Stimulated activated CD4-positive, alpha-beta T cell treated with anti-CD3 and anti-CD28 coated beads, Interleukin-15, amount 100 ng/mL, for 1 hour (primary cell): Measurements from ENCODE around the gene PAH.
"Not testable (repeated sequence)": the region's sequence is repeated elsewhere in the genome, so short reads cannot be mapped to it uniquely, and the experiment has no call there.

Experiments used
- DNase-seq, 2 donors: peaks; one replicate each; pipeline ENCODE4 v3.0.0-alpha.2; 2020; ENCODE audit warnings: low read depth in 1 of 2, low spot score in 1 of 2

PAH gene

DNA sequence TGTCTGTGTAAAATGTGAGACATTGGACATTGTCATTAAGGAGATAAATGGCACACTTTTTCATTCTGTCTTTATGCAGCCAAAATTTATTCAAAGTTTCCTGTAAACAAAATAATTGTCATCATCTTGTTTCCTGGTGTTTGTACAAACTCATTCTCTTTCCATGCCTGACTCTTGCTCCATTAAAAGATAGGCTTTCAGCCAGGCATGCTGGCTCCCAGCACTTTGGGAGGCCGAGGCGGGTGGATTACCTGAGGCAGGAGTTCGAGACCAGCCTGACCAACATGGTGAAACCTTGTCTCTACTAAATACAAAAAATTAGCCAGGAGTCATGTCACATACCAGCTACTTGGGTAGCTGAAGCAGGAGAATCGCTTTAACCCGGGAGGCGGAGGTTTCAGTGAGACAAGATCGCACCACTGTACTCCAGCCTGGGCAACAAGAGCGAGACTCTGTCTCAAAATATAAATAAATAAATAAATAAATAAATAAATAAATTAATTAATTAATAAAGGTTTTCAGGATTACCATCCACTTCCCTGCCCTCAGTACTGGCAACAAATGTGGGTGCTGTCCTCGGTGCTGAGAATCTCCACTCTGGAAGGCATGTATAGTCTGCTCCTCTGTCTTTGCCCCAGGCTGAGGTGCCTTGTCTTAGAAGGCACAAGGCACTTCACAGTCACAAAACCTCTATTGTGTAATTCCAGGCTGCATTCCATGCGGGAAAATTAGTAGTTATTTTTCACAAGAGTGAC, 83.2 kb downstream of the PAH start:
- DNase-seq, result no peak

GRCh38 chr12:102832826-102833225, 84.2 kb downstream of the PAH start:
- DNase-seq, result not testable (repeated sequence)

DNA sequence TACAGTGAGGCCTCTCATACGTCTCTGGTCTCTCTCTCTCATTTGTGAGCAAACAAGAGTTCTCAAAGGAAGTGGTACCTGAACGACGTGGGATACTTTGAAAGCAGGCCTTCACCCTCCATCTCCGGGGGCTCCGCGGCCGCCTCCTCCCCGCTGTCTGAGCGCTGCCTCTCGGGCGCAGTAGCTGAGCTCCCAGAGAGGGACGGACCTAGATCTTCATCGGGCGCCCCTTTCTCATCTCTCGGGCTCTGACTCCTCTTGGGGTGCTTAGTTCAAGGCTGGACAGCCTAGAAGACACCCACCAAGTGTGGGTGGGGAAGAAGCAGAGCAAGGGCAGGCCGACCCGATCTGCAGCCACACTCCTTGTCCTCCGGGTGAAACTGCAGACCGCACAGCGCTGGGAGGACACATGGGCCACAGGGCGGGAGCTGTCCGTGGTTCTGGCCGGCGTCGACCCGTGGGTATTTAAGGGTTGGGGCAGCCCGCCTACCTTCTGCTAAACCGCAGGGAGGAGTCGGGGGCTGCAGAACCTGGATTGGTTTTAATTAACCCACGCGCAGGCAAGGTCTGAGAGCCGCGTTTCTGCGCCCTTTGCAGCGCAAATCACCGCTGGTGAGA, 92.7 kb downstream of the PAH start:
- no peak for DNase-seq

- DNase-seq, result no peak
These were observed 95.9 kb downstream of the PAH start for GRCh38 chr12:102821149-102821548.

GRCh38 chr12:102816816-102817434, 100.1 kb downstream of the PAH start:
- DNase-seq, result no peak

DNA sequence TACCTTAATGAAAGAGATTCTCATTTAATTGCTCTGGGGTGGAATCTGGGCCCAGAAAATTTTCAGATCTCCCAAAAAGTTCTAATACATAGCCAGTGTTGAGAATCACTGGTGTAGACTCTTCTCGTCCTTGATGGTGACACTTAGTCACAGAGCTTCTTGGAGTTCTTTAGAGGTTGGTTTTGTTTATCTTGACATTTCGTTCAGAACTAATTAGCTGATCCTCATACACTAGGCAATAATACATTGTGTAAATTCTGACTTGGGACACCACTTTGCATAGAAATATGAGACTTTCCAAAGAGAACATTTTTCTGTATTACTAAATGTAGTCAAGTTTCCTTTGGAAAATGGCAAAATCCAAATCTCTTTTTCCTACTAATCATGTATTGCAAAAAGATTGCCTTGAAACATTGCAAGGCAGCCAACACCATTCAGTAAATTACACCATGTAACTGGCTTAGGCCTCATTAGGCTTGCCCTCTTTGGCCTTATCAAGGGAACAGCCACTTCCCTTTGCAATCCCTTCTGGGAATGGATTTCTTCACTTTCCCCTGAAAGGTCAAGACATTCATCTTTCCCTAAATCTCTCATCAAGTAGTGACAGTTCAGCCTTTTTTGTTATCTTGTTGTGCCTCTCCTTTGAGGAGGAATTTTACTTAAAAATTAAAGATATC, 102.2 kb downstream of the PAH start:
- no peak for DNase-seq

GRCh38 chr12:102812344-102812743, 104.7 kb downstream of the PAH start:
- no peak for DNase-seq

DNA sequence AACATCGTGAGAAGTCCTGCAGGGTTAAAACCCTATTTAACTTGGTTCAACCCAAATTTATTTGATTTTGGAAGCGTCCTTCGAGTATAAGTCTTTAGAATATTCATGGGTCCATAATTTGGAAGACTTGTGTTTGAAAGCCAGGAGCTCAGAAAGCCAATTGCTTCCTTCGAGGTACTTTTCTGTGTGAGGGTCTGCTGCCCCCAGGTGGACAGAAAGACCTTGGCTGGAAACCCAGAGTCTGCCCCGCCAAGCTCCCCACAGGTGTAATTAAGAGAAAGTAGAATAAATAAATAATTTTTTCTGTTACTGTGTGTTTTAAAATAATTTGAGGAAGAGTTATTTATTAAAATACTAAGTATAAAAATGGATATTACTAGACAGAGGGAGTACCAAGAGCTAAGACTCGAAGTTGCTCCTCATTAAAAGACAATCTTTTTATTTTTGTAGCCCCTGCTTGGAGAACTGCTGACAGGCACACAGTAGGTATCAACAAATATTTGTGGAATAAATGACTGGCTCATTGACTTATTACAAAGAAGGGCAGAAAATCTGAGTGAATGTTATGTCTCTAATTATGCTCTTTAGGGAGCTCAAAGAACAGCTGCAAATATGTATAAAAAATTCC, 105.8 kb downstream of the PAH start:
- no peak for DNase-seq

DNA sequence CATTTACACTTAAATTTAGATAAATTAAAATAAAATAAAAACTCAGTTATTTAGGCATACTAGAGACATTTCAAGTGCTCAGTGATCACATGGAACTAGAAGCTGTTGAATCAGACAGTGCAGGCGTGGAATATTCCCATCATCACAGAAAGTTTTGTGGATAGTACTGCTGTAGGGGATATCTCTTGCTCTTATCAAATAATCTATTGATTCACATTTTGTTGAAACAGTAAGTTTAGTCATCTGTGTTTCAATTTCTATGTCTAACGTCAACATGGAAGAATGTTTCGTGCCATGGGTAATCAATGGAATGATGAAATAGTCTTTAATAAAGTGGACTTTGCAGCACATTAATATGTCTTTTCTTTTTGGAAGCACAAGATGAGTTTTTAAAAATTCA, 108.6 kb downstream of the PAH start:
- no peak for DNase-seq

DNA sequence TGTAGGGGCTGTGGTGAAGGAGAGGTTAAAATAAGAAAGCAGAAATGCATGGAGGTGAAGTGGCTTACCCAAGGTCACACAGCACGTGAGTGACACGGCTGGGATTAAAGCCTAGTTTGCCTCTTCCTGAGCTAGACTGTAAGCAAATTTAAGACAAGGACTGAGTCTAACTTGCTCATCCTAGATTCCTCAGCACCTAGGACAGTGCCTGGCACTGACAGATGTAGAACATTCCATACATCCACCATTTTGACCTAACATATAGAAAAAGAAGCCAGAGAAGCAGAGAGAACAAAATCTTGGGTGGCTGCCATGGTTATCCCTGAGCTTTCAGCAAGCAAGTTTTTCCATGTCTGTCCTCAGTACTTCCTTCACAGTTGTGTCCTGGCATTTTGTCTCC, 110.5 kb downstream of the PAH start:
- no peak for DNase-seq

- DNase-seq, result no peak
These were observed 110.9 kb downstream of the PAH start for GRCh38 chr12:102806110-102806509.

GRCh38 chr12:102800565-102800964, 116.5 kb downstream of the PAH start:
- no peak for DNase-seq

GRCh38 chr12:102799229-102799628, 117.8 kb downstream of the PAH start:
- DNase-seq, result no peak

DNA sequence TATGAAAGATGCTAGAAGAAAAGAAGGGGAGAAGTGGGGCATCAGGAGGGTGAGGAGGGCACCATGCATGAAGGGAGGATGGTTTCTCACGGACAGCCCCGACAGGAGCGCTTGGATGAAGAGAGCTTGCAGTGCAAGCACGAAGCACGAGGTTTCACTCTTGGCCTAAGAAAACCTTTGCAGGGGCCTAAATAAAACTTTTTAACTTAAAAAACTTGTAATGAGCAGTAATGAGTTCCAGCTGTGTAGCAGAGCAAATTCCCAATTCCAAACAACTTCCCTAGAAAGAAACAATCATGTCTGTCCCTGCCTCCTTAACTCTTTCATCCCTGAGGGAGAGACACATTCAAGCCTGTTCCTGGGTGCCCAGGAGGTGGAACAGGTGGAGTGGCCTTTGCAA, 119.5 kb downstream of the PAH start:
- DNase-seq, result no peak

- no peak for DNase-seq
These were observed 123.1 kb downstream of the PAH start for GRCh38 chr12:102793921-102794320.
